NCI-H1694 (cell line): ENCODE results near the gene TMEM30B.

ENCODE experiments used
- DNase-seq: peaks from one replicate; lab custom pipeline; 2025; lab: John Stamatoyannopoulos, UW

The TMEM30B gene

DNA sequence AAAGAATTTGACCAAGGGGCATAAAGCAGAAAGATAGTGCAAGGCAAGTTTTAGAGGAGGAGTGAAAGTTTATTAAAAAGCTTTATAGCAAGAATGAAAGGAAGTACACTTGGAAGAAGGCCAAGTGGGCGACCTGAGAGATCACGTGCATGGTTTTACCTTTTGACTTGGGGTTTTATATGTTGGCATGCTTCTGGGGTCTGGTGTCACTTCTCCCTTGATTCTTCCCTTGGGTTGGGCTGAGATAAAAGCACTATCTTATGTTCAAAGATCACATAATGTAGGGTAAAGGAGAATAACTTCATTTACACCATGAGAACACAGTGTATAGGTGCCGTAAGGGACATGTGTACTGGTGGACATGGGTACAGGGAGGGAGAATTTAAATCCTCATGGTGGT, 17.7 kb upstream of the TMEM30B start:
- DNase-seq: no peak

DNA sequence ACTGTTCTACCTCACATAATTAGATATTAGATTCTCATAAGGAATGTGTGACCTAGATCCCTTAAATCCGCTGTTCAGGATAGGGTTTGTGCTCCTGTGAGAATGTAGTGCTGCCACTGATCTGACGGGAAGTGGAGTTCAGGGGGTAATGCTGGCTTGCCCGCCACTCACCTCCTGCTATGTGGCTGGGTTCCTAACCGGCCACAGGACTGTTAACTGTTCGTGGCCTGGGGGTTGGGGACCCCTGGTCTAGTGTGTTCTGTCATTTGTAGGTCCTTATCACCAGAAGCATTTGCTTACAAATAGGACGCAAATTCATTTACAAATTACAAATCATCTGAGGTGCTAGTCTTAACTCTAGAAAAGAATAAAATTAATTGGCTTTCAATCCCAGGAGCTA, 16.4 kb upstream of the TMEM30B start:
- no peak for DNase-seq

GRCh38 chr14:61296719-61297502, 15.8 kb upstream of the TMEM30B start:
- DNase-seq: peak; percentile 44

- DNase-seq: no peak
These were observed 15.0 kb upstream of the TMEM30B start for GRCh38 chr14:61296151-61296550.

- peak; percentile 37 for DNase-seq
These were observed 9.6 kb upstream of the TMEM30B start for GRCh38 chr14:61290701-61291100.

DNA sequence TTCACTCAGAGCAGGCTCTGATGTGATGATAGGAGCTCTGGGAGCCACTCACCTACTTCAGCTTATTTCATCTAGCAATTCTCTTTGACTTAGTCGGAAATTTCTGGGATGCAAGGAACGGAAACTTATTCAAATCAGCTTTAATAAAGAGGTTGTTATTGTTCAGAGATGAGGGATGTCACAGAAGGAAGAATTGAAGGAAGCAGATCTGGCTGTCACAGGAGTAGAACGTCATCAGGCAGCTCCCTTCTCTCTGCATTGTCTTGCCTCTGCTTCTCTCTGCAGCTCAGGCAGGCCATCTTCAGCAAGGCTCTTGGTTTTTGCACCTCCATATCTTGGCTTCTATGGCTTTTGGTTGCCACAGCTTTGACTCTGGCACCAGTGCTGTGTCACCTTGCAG, 7.6 kb upstream of the TMEM30B start:
- no peak for DNase-seq

- DNase-seq: no peak
These were observed 7.1 kb upstream of the TMEM30B start for GRCh38 chr14:61288228-61288627.

DNA sequence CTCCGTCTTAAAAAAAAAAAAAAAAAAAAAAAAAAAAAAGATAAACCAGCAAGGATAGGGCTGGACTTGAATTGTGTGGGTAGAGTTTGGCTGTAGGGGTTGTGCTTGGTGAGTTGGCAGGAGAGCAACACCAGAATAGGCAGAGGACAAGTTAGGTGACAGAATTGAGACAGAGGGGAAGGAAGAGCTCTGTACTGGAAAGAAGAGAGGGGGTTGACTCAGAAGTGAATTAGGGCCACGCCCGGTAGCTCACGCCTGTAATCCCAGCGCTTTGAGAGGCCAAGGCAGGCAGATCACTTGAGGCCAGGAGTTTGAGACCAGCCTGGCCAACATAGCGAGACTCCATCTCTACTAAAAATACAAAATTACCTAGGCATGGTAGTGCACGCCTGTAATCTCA, 6.1 kb upstream of the TMEM30B start:
- no peak for DNase-seq

GRCh38 chr14:61285364-61285763, 4.2 kb upstream of the TMEM30B start:
- DNase-seq: no peak

GRCh38 chr14:61284001-61284400, 2.9 kb upstream of the TMEM30B start:
- DNase-seq: no peak

GRCh38 chr14:61282746-61283145, 1.6 kb upstream of the TMEM30B start:
- no peak for DNase-seq

DNA sequence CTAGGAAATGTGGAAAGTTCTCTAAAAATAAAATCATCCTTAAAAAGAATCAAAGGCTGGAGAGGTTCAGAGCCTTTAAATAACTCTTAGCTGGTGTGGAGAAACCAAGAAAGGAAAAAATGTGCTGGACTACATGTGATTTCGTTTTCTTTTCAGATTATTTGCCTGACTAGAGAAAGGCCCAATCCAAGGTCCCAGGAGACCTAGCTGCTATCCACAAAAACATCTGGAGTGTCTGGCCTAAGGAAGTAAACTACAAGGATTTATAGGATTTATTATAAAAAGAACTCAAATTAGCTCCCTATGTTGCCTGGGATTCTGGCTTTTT, 774 bp upstream of the TMEM30B start:
- DNase-seq: no peak

GRCh38 chr14:61280526-61281185, 482 bp downstream of the TMEM30B start:
- no peak for DNase-seq

- DNase-seq: no peak
These were observed 1.0 kb downstream of the TMEM30B start for GRCh38 chr14:61280092-61280525.

GRCh38 chr14:61279082-61279481, 2.1 kb downstream of the TMEM30B start:
- DNase-seq: no peak

DNA sequence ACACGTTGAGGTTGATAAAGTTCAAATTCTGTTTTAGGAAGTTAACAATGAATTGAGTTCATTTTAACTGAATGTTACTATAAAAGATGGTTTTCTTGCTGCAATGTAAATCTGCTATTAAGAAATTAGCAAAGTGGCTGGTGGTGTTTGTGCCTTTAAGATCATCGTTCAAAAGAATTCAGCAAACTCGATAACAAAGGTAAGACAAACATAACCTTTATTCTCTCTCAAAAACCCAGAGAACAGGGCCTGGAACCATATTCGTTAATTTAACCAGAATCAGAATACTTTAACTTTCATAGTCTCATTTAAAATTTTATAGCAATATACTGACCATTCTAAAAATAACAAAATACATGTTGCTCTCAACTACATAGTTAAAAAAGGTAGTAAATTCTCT, 3.4 kb downstream of the TMEM30B start:
- no peak for DNase-seq

GRCh38 chr14:61277232-61277631, 3.9 kb downstream of the TMEM30B start:
- DNase-seq: no peak

DNA sequence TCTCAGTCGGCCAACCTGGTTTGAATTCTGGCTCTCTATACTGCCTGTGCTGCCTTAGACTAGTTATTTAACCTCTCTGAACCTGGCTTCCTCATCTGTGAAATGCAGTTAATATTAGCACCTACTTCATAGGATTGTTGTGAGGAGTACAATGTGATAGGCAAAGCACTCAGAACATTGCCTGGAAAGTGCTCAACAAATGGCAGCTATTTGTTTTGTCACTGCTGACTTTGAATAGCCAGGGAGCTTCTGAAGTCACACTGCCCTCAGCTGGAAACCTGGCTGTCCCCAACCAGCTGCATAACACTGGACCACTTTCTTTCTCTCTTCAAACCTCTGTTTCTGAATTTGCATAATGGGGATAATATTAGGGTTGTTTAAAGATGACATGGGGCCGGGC, 9.6 kb downstream of the TMEM30B start:
- no peak for DNase-seq

DNA sequence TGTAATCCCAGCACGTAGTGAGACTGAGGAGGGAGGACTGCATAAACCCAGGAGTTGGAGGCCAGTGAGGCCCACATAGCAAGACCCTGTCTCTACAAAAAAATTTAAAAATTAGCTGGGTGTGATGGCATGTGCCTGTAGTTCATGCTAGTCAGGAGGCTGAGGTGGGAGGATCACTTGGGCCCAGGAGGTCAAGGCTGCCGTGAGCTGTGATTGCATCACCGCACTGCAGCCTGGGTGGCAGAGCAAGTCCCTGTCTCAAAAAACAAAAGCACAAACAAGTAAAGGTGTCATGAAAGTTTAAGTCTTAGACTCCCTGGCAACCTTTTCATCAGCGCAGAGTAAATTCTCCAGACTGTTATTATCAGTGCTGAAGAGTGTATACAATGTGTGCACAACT, 10.4 kb downstream of the TMEM30B start:
- DNase-seq: no peak

DNA sequence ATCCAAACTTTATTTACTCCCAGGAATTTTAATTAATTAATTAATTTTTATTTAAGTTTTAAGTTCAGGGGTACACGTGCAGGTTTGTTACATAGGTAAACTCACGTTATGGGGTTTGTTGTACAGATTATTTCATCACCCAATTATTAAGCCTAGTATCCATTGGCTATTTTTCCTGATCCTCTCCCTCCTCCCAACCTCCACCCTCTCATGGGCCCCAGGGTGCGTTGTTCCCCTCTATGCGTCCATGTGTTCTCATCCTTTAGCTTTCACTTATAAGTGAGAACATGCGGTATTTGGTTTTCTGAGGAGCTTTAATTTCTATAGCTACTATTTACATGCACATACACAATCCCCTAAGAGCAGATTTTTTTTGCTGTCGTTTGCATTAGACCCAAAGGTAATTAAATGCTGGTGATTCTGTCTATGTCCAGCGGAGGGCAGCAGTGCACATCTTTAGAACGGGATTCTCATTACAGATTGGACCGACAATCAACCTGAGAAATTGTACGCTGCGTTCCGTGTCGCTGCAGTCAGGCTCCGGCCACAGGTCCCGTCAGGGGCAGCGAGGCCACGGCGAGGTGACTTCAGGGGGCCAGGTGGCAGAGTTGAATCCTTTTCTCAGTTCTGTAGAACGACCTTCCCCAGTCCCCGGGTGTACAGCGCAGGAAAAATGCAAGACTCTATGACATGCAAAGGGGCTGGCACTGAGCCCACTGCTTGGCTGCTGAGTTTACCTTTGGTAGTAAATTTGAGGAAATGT, 11.6 kb downstream of the TMEM30B start:
- DNase-seq: peak; percentile 93

DNA sequence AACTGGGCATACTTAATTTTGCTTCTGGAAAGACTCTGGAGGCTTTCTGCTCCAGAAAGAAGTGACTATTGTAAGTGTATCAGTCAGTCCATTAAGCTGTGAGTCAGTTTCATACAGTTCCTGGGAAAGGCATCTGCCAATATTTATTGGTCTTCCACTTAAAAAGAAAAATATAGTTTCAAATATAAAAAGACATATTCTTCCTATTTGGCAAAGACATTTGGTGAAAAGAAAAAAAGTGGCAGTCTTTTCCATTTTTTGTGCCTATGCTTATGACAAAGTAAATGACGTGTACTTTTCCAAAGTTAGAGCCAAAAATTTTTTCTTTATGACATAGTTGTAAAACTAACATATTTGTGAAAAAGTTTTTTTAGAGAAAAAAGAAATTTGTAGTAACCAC, 12.3 kb downstream of the TMEM30B start:
- DNase-seq: no peak

DNA sequence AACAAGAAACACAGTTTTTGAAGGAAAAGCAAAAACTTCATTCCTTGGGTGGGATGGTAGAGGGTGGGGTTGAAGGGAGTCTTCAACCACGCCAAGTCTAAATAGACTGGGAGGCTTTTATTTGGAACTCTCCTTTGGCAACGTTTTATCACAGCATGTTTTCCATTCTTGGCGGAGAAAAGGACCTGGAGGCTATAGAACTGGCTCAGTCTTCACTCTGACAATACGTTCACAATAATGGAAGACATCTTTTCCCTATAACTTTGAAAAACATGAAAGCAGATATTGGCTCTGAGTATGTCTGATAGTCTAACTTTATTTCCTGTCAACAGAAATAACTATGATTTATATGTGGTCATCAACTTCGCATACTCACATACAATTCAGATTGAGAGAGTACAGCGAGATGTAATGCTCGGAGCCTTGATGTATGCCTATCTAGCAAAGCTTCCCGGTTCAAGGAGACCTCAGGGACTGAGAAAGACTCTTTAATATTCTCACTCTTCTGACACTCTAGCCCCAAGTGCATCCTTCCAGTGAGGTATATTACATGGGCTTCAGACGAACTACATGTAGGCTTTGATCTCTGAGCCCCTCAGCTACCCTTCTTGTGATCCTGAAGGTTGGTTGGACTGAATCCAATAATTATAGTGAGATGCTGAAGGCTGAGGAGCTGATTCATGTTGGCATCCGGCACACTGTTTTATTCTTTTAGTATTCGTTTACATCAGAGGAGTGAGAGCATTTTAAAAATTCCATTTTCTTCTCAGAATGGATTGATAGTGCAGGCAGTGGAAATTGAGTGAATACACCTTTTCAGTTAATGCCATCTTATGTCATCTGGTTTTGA, 14.0 kb downstream of the TMEM30B start:
- no peak for DNase-seq
